Astrocyte (in vitro differentiated cells and primary cell): ENCODE data around the gene ZBTB16. TPM values are rescaled to one million over a fixed set of nuclear protein-coding genes. Genes with fewer than 3 reads are reported as not detected.

Experiments
- DNase-seq: peaks from one replicate; pipeline ENCODE4 v3.0.0-alpha.2; 2010; ENCODE audit warnings: low read depth
- FAIRE-seq: peaks from 2 replicates; lab custom pipeline; 2011; peaks lifted over from hg19 to GRCh38; lab: Jason Lieb, UNC
- H2AFZ ChIP-seq: 2 replicates; pipeline ENCODE4 v1.6.0; 2012; ENCODE audit warnings: low read depth, low read length, inconsistent platforms
- H3K27ac ChIP-seq: 2 replicates; pipeline ENCODE4 v1.5.1; 2011; ENCODE audit warnings: low read depth, low read length, inconsistent platforms
- H3K27me3 ChIP-seq: 2 replicates; pipeline ENCODE4 v1.6.0; 2011; ENCODE audit warnings: low read length, inconsistent platforms; ENCODE audit not compliant: insufficient read depth
- H3K36me3 ChIP-seq: 2 replicates; pipeline ENCODE4 v1.5.1; 2011; ENCODE audit warnings: low read length, inconsistent platforms; ENCODE audit not compliant: insufficient read depth
- H3K4me1 ChIP-seq: 2 replicates; pipeline ENCODE4 v1.5.1; 2011; ENCODE audit warnings: low read length, inconsistent platforms; ENCODE audit not compliant: insufficient read depth
- H3K4me2 ChIP-seq: 2 replicates; pipeline ENCODE4 v1.6.0; 2012; ENCODE audit warnings: low read length, inconsistent platforms
- H3K4me3 ChIP-seq: 2 replicates; pipeline ENCODE4 v1.5.1; 2011; ENCODE audit warnings: low read depth, mild to moderate bottlenecking, low read length, inconsistent platforms; ENCODE audit not compliant: insufficient read depth
- H3K79me2 ChIP-seq: 2 replicates; pipeline ENCODE4 v1.6.0; 2012; ENCODE audit warnings: mild to moderate bottlenecking, low read length, inconsistent platforms; ENCODE audit not compliant: insufficient read depth
- H3K9ac ChIP-seq: 2 replicates; pipeline ENCODE4 v1.6.0; 2012; ENCODE audit warnings: mild to moderate bottlenecking, low read length, inconsistent platforms
- H3K9me3 ChIP-seq: 2 replicates; pipeline ENCODE4 v1.5.1; 2012; ENCODE audit warnings: low read depth, mild to moderate bottlenecking, low read length, inconsistent platforms; ENCODE audit not compliant: insufficient read depth
- H4K20me1 ChIP-seq: 2 replicates; pipeline ENCODE4 v1.6.0; 2012; ENCODE audit warnings: low read length, inconsistent platforms; ENCODE audit not compliant: insufficient read depth
- H3K27ac Mint-ChIP-seq: one replicate; pipeline ENCODE4 v1.8.0; 2021; ENCODE audit warnings: mild to moderate bottlenecking, mixed read lengths; ENCODE audit not compliant: unreplicated experiment
- H3K27me3 Mint-ChIP-seq: one replicate; pipeline ENCODE4 v1.8.0; 2021; ENCODE audit warnings: low read depth, mixed read lengths; ENCODE audit not compliant: unreplicated experiment
- H3K36me3 Mint-ChIP-seq: one replicate; pipeline ENCODE4 v1.8.0; 2021; ENCODE audit warnings: low read depth, mixed read lengths; ENCODE audit not compliant: unreplicated experiment
- H3K4me1 Mint-ChIP-seq: one replicate; pipeline ENCODE4 v1.8.0; 2021; ENCODE audit warnings: low read depth, mixed read lengths; ENCODE audit not compliant: unreplicated experiment
- H3K4me3 Mint-ChIP-seq: one replicate; pipeline ENCODE4 v1.8.0; 2021; ENCODE audit warnings: mild to moderate bottlenecking, moderate library complexity, mixed read lengths; ENCODE audit not compliant: unreplicated experiment
- H3K9me3 Mint-ChIP-seq: one replicate; pipeline ENCODE4 v1.8.0; 2021; ENCODE audit warnings: mild to moderate bottlenecking, mixed read lengths; ENCODE audit not compliant: unreplicated experiment
- EZH2 ChIP-seq: IDR thresholded peaks from 2 replicates; pipeline ENCODE4 v1.6.1; 2012; ENCODE audit warnings: mild to moderate bottlenecking, low read length, inconsistent platforms; ENCODE audit not compliant: insufficient read depth
- total RNA-seq: library from RNA; stranded (reverse); gene quantifications from 2 replicates; pipeline ENCODE4 v1.2.1, GENCODE V29; 2021
- TF ChIP-seq, protein P1 (sequence below): IDR thresholded peaks from 2 replicates; pipeline ENCODE4 v1.5.1; 2011; ENCODE audit warnings: low read depth, mild to moderate bottlenecking, inconsistent platforms, low read length, moderate library complexity; ENCODE audit not compliant: insufficient read depth

ZBTB16 gene
- total RNA-seq, 1 donor from 2014 or later = 0.50 TPM

DNA sequence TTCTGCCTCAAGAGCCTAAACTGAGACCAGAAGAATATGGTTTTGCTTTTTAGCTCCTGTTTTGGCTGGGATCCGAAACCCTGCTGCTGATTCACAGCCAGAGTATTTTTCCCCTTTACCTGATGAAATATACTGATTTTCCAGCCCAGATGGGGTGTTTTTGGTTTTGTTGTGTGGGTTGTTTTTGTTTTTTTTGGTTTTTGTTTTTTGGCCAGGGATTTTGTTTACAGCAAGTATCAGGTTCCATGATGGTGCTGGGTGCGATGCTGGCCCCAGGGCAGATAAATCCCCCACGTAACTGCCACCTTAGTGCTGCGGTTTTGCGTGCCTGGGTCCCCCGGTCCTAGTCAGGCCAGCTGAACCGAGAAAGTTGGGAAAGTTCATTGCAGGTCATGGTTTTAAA is 103.7 kb downstream of the ZBTB16 start:
- Mint-ChIP-seq H3K27me3 (peaks cover 23% of the 10 kb centered on the region), H3K4me1 (peaks cover 43% of the 10 kb centered on the region), H3K36me3 (no peaks in the 10 kb centered on the region), H3K9me3 (peaks cover 2% of the 10 kb centered on the region), H3K27ac (no peak overlapping the region), H3K4me3 (no peak overlapping the region)
- H3K9me3 ChIP-seq = no peaks in the 10 kb centered on the region
- DNase-seq (peak; percentile 29), FAIRE-seq (no peak)
- peaks cover 32% of the 10 kb centered on the region for H3K4me1 ChIP-seq
- H3K4me3 ChIP-seq = no peak overlapping the region
- H3K4me2 ChIP-seq = peak overlapping the region; percentile 75
- peaks cover 52% of the 10 kb centered on the region for H4K20me1 ChIP-seq
- TF ChIP-seq, protein P1, sequence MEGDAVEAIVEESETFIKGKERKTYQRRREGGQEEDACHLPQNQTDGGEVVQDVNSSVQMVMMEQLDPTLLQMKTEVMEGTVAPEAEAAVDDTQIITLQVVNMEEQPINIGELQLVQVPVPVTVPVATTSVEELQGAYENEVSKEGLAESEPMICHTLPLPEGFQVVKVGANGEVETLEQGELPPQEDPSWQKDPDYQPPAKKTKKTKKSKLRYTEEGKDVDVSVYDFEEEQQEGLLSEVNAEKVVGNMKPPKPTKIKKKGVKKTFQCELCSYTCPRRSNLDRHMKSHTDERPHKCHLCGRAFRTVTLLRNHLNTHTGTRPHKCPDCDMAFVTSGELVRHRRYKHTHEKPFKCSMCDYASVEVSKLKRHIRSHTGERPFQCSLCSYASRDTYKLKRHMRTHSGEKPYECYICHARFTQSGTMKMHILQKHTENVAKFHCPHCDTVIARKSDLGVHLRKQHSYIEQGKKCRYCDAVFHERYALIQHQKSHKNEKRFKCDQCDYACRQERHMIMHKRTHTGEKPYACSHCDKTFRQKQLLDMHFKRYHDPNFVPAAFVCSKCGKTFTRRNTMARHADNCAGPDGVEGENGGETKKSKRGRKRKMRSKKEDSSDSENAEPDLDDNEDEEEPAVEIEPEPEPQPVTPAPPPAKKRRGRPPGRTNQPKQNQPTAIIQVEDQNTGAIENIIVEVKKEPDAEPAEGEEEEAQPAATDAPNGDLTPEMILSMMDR = no peak
- no peak for TF ChIP-seq EZH2
- no peaks in the 10 kb centered on the region for H3K36me3 ChIP-seq
- no peaks in the 10 kb centered on the region for H3K79me2 ChIP-seq
- H2AFZ ChIP-seq = no peak overlapping the region
- peaks cover 72% of the 10 kb centered on the region for H3K27me3 ChIP-seq
- H3K27ac ChIP-seq = no peak overlapping the region
- H3K9ac ChIP-seq = no peak overlapping the region

DNA sequence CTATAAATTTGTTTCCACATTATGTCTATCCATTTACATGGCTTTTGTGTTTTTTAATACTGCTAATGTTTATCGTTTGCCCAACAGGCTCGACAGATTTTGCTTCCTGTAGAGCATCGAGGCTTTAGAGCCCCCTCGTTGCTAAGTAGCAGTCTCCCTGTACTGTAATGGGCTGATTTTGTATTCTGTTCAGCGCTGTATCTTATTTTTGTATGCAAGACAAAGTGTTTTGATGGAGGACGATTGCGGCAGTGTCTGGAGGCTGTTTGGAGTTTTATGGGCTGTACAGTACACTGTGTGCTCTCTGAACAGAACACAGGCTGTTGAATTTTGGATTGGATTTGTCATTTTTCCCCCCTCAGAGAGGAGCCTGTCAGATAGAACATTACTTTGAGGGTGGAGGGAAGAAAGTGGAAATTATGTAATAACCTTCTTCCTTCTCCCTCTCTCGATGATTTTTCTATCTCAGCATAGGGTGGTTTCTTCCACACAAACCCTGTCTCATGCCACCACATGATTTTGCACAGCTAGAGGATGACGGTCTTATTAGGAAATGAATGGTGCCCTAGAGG is 104.4 kb downstream of the ZBTB16 start:
- Histone ChIP-seq H4K20me1 (peaks cover 52% of the 10 kb centered on the region), H3K36me3 (no peaks in the 10 kb centered on the region), H2AFZ (no peak overlapping the region), H3K9me3 (no peaks in the 10 kb centered on the region), H3K79me2 (no peaks in the 10 kb centered on the region), H3K27ac (no peak overlapping the region), H3K4me2 (peak overlapping the region; percentile 75), H3K9ac (no peak overlapping the region), H3K4me1 (peaks cover 32% of the 10 kb centered on the region), H3K27me3 (peaks cover 72% of the 10 kb centered on the region), H3K4me3 (no peak overlapping the region)
- no peak for DNase-seq
- no peak for FAIRE-seq
- Mint-ChIP-seq H3K27ac (no peak overlapping the region), H3K4me1 (peaks cover 42% of the 10 kb centered on the region), H3K36me3 (no peaks in the 10 kb centered on the region), H3K9me3 (peaks cover 2% of the 10 kb centered on the region), H3K27me3 (peaks cover 26% of the 10 kb centered on the region), H3K4me3 (no peak overlapping the region)
- TF ChIP-seq, protein P1 = no peak
- no peak for TF ChIP-seq EZH2

DNA sequence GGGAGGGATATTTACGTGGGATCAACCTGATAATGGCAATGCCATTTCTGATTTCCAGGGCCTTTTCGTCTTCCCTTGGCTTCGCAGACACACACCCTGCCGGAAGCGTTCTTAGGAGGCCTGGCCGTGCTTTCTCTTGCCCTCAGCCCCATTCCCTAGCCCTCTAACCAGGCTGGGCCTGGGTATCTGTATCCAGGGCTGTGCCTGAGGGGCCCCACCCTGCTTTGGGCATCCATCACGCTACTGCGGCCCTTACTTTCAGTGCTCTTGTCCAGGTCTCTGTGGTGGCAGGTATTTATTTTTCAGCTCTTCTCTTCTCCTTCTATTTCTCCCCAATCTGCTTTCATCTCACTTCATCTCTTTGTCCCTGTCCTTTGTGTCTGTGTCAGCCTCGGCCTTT is 105.0 kb downstream of the ZBTB16 start:
- TF ChIP-seq, protein P1 = no peak
- no peak for TF ChIP-seq EZH2
- H3K9me3 Mint-ChIP-seq = peaks cover 2% of the 10 kb centered on the region
- Histone ChIP-seq H3K27me3 (peaks cover 72% of the 10 kb centered on the region), H3K36me3 (no peaks in the 10 kb centered on the region), H4K20me1 (peaks cover 46% of the 10 kb centered on the region), H2AFZ (no peak overlapping the region), H3K79me2 (no peaks in the 10 kb centered on the region), H3K4me2 (no peak overlapping the region), H3K9ac (no peak overlapping the region), H3K4me3 (no peak overlapping the region), H3K4me1 (peaks cover 30% of the 10 kb centered on the region), H3K27ac (no peak overlapping the region), H3K9me3 (no peaks in the 10 kb centered on the region)
- FAIRE-seq (no peak), DNase-seq (no peak)
- no peaks in the 10 kb centered on the region for H3K36me3 Mint-ChIP-seq
- H3K27ac Mint-ChIP-seq = no peak overlapping the region
- H3K27me3 Mint-ChIP-seq = peaks cover 31% of the 10 kb centered on the region
- H3K4me1 Mint-ChIP-seq = peaks cover 36% of the 10 kb centered on the region
- no peak overlapping the region for H3K4me3 Mint-ChIP-seq
